Measurements from ENCODE around the gene STARD3. TPM values are rescaled to one million over a fixed set of nuclear protein-coding genes. Genes with fewer than 3 reads are reported as not detected.
A peak's percentile ranks its signal among the peaks of the same experiment; 100 is the strongest.

STARD3 gene
- total and polyA plus RNA-seq, 2 of the 13 experiments (the other 11 are each of a cell fraction or from before 2014, with no cell fraction given) = 34.6 to 100 TPM

- FAIRE-seq = no peak
- peaks cover 20 to 81% of the 10 kb centered on the region in 2 experiments for H3K27me3 ChIP-seq (ENCODE audit: control insufficient read depth in 1 of 2, insufficient read depth in 2 of 2, low read length in 2 of 2)
- no peaks in the 10 kb centered on the region for H3K9me3 ChIP-seq (ENCODE audit: low read length)
- ChIA-PET POLR2A (no interaction called here), CTCF (ENCODE audit: low intra/inter-chr PET ratio, low total read pairs) (no interaction called here)
- no peak within 1 kb of the TSS for H2AFZ ChIP-seq (ENCODE audit: low read length)
- DNase-seq (ENCODE audit: low spot score) = no peak
- H3K9ac ChIP-seq (ENCODE audit: insufficient read depth, low read depth, low read length) = no peak within 1 kb of the TSS
- TF ChIP-seq HNRNPL (IDR thresholded peaks at IDR 0.05; ENCODE audit: low read depth, low read length) (peak; percentile 44; the same call in 1 of the 2 replicates), WIZ (CRISPR knock-in tag; IDR thresholded peaks at IDR 0.05) (no peak)
- H3K27ac ChIP-seq (ENCODE audit: extremely low read length, insufficient read depth, low read length) = no peak within 1 kb of the TSS
- no peaks in the 10 kb centered on the region for H3K36me3 ChIP-seq (replicated peaks in 1 of 2; ENCODE audit: control insufficient read depth in 1 of 2, insufficient read depth in 2 of 2, low read length in 2 of 2)
- BruUV-seq (replicated peaks) = no TSS peak
- H4K20me1 ChIP-seq (ENCODE audit: insufficient read depth, low read length) = peaks cover 4% of the 10 kb centered on the region; the same call in 1 of the 2 replicates
- H3K79me2 ChIP-seq (ENCODE audit: insufficient read depth, low read length) = no peaks in the 10 kb centered on the region
- peak within 1 kb of the TSS in 2 of 3 experiments; percentile 11 to 22; a peak in 2 of 6 replicates for H3K4me3 ChIP-seq (replicated peaks in 1 of 3; ENCODE audit: insufficient read depth in 1 of 3, low read depth in 2 of 3, low read length in 3 of 3)
- in situ Hi-C loops (cut with HindIII; ENCODE audit: extremely low pct_ligation_motif_present, low pct_unique_long_range_greater_than_20kb) (no loop called here), intact Hi-C loops (cut with micrococcal nuclease; ENCODE audit: unreplicated experiment) (no loop called here)
- H3K4me1 ChIP-seq (ENCODE audit: insufficient read depth, low read length) = no peaks in the 10 kb centered on the region
- no peak for ATAC-seq
- H3K4me2 ChIP-seq (ENCODE audit: low read depth, low read length) = no peak within 1 kb of the TSS
- 69% methylated on average over 20 of the region's 20 CpGs for WGBS (ENCODE audit: low lambda C conversion rate)
These were observed 29.2 kb upstream of the STARD3 start, which contains the start of gene NEUROD2 for GRCh38 chr17:39607851-39608130. NEUROD2 (minus strand) TSS chr17:39607920; CDS start chr17:39606599, 1,321 bp downstream.

GRCh38 chr17:39608142-39608981 is 28.6 kb upstream of the STARD3 start:
- no peaks in the 10 kb centered on the region for H3K36me3 ChIP-seq (replicated peaks in 1 of 2; ENCODE audit: control insufficient read depth in 1 of 2, insufficient read depth in 2 of 2, low read length in 2 of 2)
- H3K9ac ChIP-seq (ENCODE audit: insufficient read depth, low read depth, low read length) = no peak overlapping the region
- POLR2A ChIA-PET = no interaction called here
- in situ Hi-C loops (cut with HindIII; ENCODE audit: extremely low pct_ligation_motif_present, low pct_unique_long_range_greater_than_20kb) (no loop called here), intact Hi-C loops (cut with micrococcal nuclease; ENCODE audit: unreplicated experiment) (no loop called here)
- H3K4me1 ChIP-seq (ENCODE audit: insufficient read depth, low read length) = no peaks in the 10 kb centered on the region
- no peak overlapping the region for H2AFZ ChIP-seq (ENCODE audit: low read length)
- CTCF ChIA-PET (ENCODE audit: low intra/inter-chr PET ratio, low total read pairs) = no interaction called here
- DNase-seq (ENCODE audit: low spot score) (no peak), ATAC-seq (no peak), FAIRE-seq (no peak)
- peaks cover 15 to 81% of the 10 kb centered on the region in 2 experiments for H3K27me3 ChIP-seq (ENCODE audit: control insufficient read depth in 1 of 2, insufficient read depth in 2 of 2, low read length in 2 of 2)
- no peak overlapping the region for H3K4me2 ChIP-seq (ENCODE audit: low read depth, low read length)
- no peaks in the 10 kb centered on the region for H3K79me2 ChIP-seq (ENCODE audit: insufficient read depth, low read length)
- peaks cover 4% of the 10 kb centered on the region; the same call in 1 of the 2 replicates for H4K20me1 ChIP-seq (ENCODE audit: insufficient read depth, low read length)
- H3K9me3 ChIP-seq (ENCODE audit: low read length) = no peaks in the 10 kb centered on the region
- WGBS (ENCODE audit: low lambda C conversion rate) = 26% methylated on average over 14 of the region's 15 CpGs
- no TSS peak for BruUV-seq (replicated peaks)
- no peak overlapping the region for H3K27ac ChIP-seq (ENCODE audit: extremely low read length, insufficient read depth, low read length)
- no peak overlapping the region for H3K4me3 ChIP-seq (replicated peaks in 1 of 3; ENCODE audit: insufficient read depth in 1 of 3, low read depth in 2 of 3, low read length in 3 of 3)
- no peak for TF ChIP-seq KMT2A (CRISPR knock-in tag; IDR thresholded peaks at IDR 0.05)
- TF ChIP-seq FLYWCH1 (CRISPR knock-in tag; IDR thresholded peaks at IDR 0.05) = no peak
- TF ChIP-seq HBP1 (CRISPR knock-in tag; IDR thresholded peaks at IDR 0.05; ENCODE audit: low read depth) = no peak
- TF ChIP-seq MLXIP (CRISPR knock-in tag; IDR thresholded peaks at IDR 0.05; ENCODE audit: borderline replicate concordance) = no peak
- no peak for TF ChIP-seq SALL2 (CRISPR knock-in tag; IDR thresholded peaks at IDR 0.05)

Data from HepG2 (cell line).